ENCODE results near the gene TENT4A.

The TENT4A gene

DNA sequence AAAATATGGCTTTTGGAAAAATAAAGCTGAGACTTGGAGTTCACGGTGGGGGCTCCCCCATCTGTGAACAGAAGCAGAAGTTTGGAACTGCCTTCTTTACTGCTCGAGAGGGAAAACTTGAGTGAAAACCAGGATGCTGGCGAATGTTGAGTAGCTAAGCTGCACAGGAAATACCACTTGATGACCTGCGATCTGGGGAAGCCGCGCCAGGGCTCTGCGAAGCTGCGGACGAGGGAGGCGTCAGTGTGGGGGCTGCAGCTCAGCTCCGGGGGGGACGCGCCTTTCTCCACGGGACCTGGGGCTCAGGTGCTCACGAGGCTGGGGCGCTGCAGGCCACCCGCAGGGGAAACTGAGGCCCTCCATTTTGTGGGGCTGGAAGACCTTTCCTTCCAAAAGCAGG lies 62.3 kb downstream of the TENT4A start:
- no peak for DNase-seq

- peak; percentile 29 for DNase-seq
Observed at GRCh38 chr5:6780802-6781391, 67.7 kb downstream of the TENT4A start.

- DNase-seq = no peak
Observed at GRCh38 chr5:6781716-6782115, 68.5 kb downstream of the TENT4A start.

DNA sequence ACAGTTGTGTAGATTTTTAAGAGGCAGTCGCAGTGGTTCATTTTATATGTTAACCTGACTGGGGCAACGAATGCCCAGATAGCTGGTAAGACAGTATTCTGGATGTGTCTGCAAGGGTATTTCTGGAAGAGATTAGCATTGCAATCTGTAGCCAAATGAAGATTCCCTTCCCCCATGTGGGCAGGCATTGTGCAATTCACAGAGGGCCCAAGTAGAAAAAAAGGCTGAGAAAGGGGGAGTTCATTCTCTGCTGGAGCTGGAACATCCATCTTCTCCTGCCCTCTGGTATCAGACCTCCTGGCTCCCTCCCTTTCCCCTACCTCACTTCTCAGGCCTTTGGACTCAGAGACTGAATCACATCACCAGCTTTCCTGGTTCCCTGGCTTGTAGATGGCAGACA lies 70.6 kb downstream of the TENT4A start:
- no peak for DNase-seq

- no peak for DNase-seq
Observed at GRCh38 chr5:6784481-6784880, 71.2 kb downstream of the TENT4A start.

GRCh38 chr5:6785161-6785860 lies 72.1 kb downstream of the TENT4A start:
- DNase-seq = no peak

DNA sequence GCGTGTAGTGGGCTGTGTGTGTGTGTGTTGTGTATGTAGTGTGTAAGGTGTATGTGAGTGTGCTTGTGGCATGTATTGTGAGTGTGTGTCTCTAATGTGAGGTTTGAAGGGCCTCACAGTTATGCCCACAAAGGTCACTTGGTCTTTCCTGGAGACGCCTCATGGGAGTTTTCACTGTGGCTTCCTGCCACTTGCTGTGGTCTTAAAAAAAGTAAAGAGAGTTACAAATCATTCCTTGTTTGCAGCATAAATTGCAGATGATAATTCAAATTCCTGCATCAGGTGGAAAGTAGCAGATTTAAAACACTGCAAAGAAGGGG lies 72.6 kb downstream of the TENT4A start:
- DNase-seq = no peak

GRCh38 chr5:6786786-6787495 lies 73.7 kb downstream of the TENT4A start:
- DNase-seq = no peak

DNA sequence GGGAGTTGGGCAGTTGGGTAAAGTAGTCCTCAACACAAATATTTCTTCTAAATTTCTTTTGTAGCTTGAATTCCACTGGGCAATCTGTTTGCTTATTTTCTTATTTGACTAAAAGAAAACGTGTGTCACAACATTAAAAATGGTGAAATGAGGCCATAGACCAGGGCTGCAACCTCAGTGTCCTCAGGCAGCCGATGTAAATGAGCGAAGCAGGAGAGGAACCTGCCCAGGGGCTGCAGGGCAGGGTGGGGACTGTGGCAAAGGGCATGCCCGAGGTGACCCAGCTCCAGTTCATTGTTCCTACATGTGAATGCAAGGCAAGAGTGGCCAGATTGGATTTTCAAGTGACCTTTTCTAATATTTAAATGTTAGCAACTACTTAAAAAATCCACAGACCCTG lies 74.7 kb downstream of the TENT4A start:
- DNase-seq = no peak

DNA sequence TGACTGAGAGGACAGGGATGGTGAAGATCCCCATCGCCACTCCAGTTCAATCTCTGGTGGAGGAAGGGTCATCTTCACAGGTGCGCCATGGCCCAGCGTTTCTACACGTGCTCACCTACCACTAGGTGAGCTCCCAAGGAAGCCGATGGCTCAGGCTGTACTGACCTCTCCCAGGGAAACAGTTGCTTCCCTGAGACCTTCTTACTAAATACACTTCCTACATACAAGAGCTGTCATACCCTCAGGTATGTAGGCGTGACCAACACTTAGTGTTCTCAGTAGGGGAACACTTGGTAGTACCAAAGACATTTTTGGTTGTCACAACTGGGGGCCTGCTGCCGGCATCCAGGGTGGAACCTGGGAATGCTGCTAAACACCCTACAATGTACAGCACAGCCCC lies 75.2 kb downstream of the TENT4A start:
- DNase-seq = no peak

DNA sequence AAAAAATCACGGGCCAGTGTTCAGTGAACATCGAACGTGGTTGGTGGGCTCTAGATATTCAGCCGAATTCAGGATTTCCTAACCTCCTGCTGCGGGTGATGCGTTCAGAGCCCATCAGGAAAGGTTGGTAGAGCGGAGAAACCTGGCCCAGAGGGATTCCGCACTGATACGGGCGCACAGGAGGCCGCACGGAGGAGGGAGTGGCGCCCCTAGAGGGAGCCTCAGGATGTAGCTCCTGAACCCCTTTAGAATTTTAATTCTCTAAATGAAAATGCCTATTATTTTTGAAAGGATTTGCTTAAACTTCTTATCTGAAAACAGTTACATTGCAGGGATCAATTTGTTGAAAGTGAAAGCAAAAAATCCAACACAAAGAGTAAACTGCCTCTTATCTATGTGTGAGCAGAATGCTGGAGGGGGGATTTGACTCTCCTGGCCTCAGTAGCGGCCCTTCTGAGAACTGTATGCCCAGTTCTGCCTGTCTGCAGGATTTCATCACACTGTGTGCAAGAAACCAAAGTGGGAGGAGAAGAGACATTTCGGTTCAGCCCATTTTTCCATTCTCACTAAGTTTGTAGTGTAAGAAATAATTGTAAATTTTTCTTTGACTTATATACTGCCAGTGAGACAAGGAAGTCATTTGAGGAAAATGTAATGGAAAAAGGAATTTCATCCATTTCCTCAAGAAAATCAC lies 75.9 kb downstream of the TENT4A start:
- no peak for DNase-seq

- no peak for DNase-seq
Observed at GRCh38 chr5:6790346-6790865, 77.2 kb downstream of the TENT4A start.

DNA sequence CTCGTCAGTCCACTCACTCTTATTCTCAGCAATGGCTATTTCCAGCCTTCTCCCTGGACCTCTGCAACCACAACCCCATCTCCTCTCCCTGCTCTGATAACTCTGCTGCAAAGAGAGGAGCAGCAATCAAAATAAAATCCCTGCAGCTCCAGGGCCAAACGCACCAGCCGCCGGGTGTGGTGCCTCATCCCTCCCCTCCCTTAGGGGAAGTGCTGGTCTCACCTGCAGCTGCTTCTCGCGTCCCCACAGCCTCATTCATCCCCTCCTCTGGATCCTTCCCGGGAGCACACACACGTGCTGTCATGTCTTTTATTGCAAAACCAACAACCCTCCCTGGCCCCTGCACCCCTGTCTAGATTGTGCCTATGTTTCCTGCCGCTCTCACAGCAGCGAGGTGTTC lies 77.8 kb downstream of the TENT4A start:
- no peak for DNase-seq

- DNase-seq = no peak
Observed at GRCh38 chr5:6792376-6792775, 79.1 kb downstream of the TENT4A start.

DNA sequence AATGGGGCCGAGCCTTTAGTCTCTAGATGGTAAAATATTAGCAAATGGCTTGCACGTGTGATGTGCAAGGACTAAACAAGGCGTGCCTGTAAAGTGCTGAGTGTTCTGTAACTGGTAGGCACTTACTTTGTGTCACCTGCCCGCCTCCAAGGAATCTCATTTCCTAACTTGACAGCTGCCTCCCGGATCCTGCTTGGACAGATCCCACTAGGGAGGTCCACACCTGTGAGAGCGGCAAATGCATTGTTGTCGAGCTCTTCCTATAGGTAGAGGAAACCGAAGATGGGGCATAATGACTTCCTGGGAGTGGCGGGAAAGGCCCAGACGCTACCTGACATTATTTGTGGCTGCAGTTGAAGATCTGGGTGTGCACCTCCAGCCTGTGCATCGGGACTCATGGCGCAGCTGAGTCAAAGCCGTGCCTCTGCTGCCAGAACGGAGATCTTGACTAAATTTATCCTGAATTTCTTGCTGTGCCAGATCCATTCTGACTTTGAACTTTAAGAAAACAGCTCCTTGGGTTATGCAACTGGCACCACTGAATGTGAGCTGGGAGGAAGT lies 79.8 kb downstream of the TENT4A start:
- DNase-seq = no peak

GRCh38 chr5:6801236-6801635 lies 88.0 kb downstream of the TENT4A start:
- no peak for DNase-seq

- DNase-seq = no peak
Observed at GRCh38 chr5:6803981-6804550, 90.8 kb downstream of the TENT4A start.

GRCh38 chr5:6804766-6805501 lies 91.7 kb downstream of the TENT4A start:
- DNase-seq = no peak

- no peak for DNase-seq
Observed at GRCh38 chr5:6805841-6806240, 92.6 kb downstream of the TENT4A start.

All from CD4-positive, alpha-beta T cell treated with Interleukin-21 for 1 hour (primary cell).